ENCODE data around the gene TTC24. TPM values are rescaled to one million over a fixed set of nuclear protein-coding genes. Genes with fewer than 3 reads are reported as not detected.

TTC24 gene
- total RNA-seq, 6 donors from 2014 or later: 0.20 TPM; not detected in 5

DNA sequence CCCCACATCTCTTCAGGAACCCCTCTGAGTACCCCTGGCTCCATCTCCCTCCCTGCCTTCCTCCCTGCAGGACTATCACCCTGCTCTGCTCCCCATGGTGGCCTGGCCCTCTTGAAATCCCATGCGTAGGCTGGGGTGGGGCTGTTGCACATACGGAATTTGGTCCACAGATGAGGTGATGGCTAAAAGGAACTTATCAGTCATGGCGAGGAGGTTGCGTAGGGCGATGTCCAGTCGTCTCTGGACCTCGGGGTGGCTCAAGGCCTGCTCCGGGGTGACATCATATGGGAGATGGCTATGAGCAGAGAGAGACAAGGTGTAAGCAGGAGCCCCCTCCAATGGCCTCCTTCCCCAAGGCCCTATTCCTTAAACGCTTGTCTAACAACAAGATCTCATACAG, 42.5 kb upstream of the TTC24 start:
- Histone ChIP-seq H3K27ac (no peak overlapping the region), H3K4me3 (no peak overlapping the region), H3K27me3 (no peaks in the 10 kb centered on the region), H3K36me3 (peaks cover 0 to 6% (median 0%) of the 10 kb centered on the region in 4 donors), H3K4me1 (peaks cover 0 to 4% (median 0%) of the 10 kb centered on the region in 4 donors), H3K9me3 (no peaks in the 10 kb centered on the region)
- 95 to 96% methylated on average over 9 of the region's 9 CpGs for WGBS, 2 donors
- no peak for ATAC-seq (ENCODE audit: low FRiP score in 2 of 2)
- no peak for TF ChIP-seq POLR2A (IDR thresholded peaks at IDR 0.05)
- TF ChIP-seq, protein P1, sequence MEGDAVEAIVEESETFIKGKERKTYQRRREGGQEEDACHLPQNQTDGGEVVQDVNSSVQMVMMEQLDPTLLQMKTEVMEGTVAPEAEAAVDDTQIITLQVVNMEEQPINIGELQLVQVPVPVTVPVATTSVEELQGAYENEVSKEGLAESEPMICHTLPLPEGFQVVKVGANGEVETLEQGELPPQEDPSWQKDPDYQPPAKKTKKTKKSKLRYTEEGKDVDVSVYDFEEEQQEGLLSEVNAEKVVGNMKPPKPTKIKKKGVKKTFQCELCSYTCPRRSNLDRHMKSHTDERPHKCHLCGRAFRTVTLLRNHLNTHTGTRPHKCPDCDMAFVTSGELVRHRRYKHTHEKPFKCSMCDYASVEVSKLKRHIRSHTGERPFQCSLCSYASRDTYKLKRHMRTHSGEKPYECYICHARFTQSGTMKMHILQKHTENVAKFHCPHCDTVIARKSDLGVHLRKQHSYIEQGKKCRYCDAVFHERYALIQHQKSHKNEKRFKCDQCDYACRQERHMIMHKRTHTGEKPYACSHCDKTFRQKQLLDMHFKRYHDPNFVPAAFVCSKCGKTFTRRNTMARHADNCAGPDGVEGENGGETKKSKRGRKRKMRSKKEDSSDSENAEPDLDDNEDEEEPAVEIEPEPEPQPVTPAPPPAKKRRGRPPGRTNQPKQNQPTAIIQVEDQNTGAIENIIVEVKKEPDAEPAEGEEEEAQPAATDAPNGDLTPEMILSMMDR (IDR thresholded peaks at IDR 0.05): no peak
- TF ChIP-seq POLR2AphosphoS5 (IDR thresholded peaks at IDR 0.05): no peak
- TF ChIP-seq EP300 (IDR thresholded peaks at IDR 0.05): no peak
- DNase-seq: no peak

DNA sequence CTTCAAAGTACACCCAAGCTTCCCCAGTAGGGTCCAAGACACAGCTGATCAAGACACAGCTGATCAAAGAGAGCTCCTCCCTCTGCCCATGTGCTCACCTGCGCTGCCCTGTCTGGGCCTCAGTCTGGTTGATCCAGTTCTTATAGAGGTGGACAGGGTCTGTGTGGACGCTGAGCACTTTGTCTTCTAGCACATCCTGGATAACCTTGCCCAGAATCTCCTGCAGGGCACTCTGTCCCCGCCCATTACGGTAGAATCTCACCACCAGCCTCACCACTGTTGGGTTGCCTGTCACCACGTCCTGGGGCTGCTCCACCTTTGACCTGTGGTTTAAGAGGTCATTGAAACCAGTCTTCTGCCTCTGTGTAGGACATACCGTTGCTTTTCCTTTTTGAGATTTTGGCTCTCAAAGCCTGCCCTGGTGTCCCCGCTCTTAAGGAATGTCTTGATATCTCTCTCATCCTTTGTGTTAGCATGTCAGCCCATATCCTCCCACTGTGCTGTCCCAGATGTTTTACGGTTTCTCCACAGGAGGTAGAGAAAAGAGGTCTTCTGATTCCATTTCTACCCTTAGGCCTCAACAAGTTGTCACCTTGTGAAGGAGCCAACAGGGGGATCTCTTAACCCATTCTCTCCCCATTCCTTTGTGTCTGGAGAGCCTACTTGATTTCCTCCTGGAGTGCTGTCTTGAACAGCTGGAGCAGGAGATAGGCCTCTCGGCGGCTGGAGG, 40.6 kb upstream of the TTC24 start:
- Histone ChIP-seq H3K4me1 (peaks cover 0 to 4% (median 0%) of the 10 kb centered on the region in 4 donors), H3K36me3 (no peaks in the 10 kb centered on the region), H3K27me3 (no peaks in the 10 kb centered on the region), H3K4me3 (no peak overlapping the region), H3K27ac (no peak overlapping the region), H3K9me3 (no peaks in the 10 kb centered on the region)
- 84 to 91% methylated on average over 10 of the region's 10 CpGs for WGBS, 2 donors
- DNase-seq (no peak), ATAC-seq (ENCODE audit: low FRiP score in 2 of 2) (no peak)
- TF ChIP-seq, protein P1 (IDR thresholded peaks at IDR 0.05): no peak
- TF ChIP-seq EP300 (IDR thresholded peaks at IDR 0.05): no peak
- TF ChIP-seq POLR2AphosphoS5 (IDR thresholded peaks at IDR 0.05): no peak
- no peak for TF ChIP-seq POLR2A (IDR thresholded peaks at IDR 0.05)

DNA sequence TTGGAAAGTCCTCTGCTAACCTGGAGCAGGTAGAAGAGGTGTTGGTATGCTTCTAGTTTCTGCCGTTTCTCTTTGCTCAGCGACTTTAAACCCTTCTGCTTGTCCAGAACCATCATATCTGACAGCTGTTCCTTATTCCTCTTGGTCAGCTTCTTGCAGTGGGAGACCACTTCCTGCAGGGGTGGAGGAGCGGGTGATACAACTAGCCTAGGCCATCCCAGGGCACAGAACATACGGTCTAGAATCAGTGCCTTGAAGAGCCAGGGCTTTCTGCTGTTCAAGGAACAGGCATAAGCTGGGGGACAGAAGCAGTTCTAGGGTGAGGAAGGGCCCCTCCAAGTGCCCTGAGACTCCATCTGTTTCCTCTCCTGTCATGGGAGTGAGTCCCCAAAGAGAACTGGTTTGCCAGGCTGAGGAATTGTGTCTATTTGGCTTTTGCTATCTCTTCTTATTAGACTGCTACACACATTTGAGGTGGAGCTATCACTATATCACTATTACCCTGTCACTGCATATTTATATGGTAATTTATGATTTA, 39.6 kb upstream of the TTC24 start:
- no peaks in the 10 kb centered on the region for H3K27me3 ChIP-seq
- TF ChIP-seq POLR2A (IDR thresholded peaks at IDR 0.05) (no peak), EP300 (IDR thresholded peaks at IDR 0.05) (no peak), POLR2AphosphoS5 (IDR thresholded peaks at IDR 0.05) (no peak)
- TF ChIP-seq, protein P1 (IDR thresholded peaks at IDR 0.05): no peak
- H3K27ac ChIP-seq: no peak overlapping the region
- DNase-seq (no peak), ATAC-seq (ENCODE audit: low FRiP score in 2 of 2) (no peak)
- 71 to 79% methylated on average over 4 of the region's 4 CpGs for WGBS, 2 donors
- H3K9me3 ChIP-seq: no peaks in the 10 kb centered on the region
- no peaks in the 10 kb centered on the region for H3K36me3 ChIP-seq
- peaks cover 0 to 4% (median 0%) of the 10 kb centered on the region in 4 donors for H3K4me1 ChIP-seq
- no peak overlapping the region for H3K4me3 ChIP-seq

DNA sequence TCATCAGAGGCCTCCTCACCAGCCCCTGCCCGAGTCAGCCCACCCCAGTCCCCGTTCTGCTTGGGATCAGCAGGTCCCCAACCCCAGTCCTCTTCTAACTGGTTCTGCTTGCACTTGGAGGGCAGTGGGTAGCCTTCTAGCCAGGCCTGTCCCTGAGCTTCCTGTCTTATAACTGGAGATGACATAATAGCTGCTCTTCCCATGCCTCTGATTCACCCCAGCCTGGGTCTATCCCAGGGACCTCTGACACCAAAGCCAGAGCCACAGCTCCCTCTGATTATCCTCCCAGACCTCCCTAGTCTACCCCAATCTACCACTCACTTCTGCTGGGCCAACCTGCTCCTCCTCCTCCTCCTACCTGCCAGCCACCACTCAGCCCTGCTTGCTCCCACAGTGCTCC, 38.6 kb upstream of the TTC24 start:
- ATAC-seq (ENCODE audit: low FRiP score in 2 of 2) (peak in 1 of 2 donors; percentile 56), DNase-seq (peak in 1 of 2 donors; percentile 38)
- no peak for TF ChIP-seq POLR2AphosphoS5 (IDR thresholded peaks at IDR 0.05)
- TF ChIP-seq, protein P1 (IDR thresholded peaks at IDR 0.05): no peak
- no peak for TF ChIP-seq POLR2A (IDR thresholded peaks at IDR 0.05)
- TF ChIP-seq EP300 (IDR thresholded peaks at IDR 0.05): no peak
- no peak overlapping the region for H3K27ac ChIP-seq
- H3K4me1 ChIP-seq: peaks cover 0 to 4% (median 0%) of the 10 kb centered on the region in 4 donors
- WGBS, 2 donors: 100% methylated on average over 2 of the region's 2 CpGs
- no peaks in the 10 kb centered on the region for H3K36me3 ChIP-seq
- no peaks in the 10 kb centered on the region for H3K9me3 ChIP-seq
- H3K4me3 ChIP-seq: no peak overlapping the region
- H3K27me3 ChIP-seq: no peaks in the 10 kb centered on the region

Measured in upper lobe of left lung (tissue), 6 donors.